WTC11 (cell line): Measurements from ENCODE around the gene NOTUM.

ENCODE experiments used
- CTCF ChIP-seq: fragments of 200-600 bp; IDR thresholded peaks from 2 replicates; pipeline ENCODE4 v1.8.0; 2022; ENCODE audit warnings: antibody characterized with exemption
- ESRRA ChIP-seq: sonication (generic); formaldehyde crosslinking; IDR thresholded peaks from 2 replicates; pipeline ENCODE4 v1.8.1; 2022; ENCODE audit warnings: mild to moderate bottlenecking, missing genetic modification reagents, borderline replicate concordance
- SP1 ChIP-seq: sonication (generic); formaldehyde crosslinking; conservative IDR thresholded peaks from 2 replicates; pipeline ENCODE4 v1.8.1; 2022; ENCODE audit warnings: missing genetic modification reagents

DNA sequence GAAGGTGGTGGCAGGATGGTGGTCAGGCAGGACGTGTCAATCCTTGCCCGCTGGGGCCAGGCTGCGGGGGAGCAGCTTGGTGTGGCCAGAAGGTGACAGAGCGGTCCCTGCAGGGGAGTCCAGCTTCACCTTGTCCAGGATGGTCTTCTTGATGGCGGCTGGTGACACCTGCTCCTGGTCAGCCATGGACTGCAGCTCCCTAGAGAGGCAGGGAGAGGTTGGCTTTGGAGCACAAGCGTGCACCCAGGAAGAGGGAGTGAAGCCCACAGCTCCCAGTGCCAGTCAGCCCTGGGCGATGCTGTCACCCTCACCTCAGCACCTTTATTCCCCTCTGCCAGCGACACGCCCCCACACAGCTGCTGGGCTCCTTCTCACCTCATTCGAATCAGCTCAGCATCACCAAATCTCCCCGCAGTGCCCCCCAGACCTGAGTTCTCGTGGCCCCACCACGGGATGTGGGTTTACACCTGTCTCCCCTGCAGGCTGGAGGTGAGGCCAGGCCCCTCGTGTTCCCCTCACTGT lies 27.7 kb downstream of the NOTUM start:
- TF ChIP-seq CTCF (no peak), SP1 (CRISPR knock-in tag) (no peak), ESRRA (CRISPR knock-in tag) (no peak)
